ENCODE results near the gene RNF13. TPM values are rescaled to one million over a fixed set of nuclear protein-coding genes. Genes with fewer than 3 reads are reported as not detected.

The RNF13 gene
- total and polyA plus RNA-seq, 2 donors (not counting 1 experiment from before 2014, with no cell fraction given) = 57.4 to 81.7 TPM

DNA sequence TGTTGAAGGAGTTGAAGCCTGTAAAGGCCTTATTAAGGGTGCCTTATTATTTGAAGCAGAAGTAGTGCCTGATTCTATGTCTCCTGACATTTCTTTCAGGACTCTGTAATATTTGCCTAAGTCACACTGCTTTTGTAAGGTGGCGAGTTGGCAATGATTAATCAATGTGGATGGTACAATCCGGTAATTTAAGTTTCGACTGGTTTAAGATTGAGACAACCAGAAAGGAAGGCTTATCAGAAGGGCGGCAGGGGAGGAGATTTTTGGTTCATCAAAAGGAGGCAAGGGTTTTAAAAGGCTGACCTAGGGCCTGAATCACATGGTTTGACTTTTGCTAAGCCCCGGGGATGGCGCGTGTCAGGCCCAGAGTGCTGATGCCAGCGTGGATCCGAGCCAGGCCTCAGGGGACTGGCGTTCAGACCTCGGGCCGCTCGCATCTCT lies 830 bp upstream of the RNF13 start:
- Histone ChIP-seq H3K9ac (ENCODE audit: insufficient read depth, low read length) (peak overlapping the region; percentile 92), H4K20me1 (ENCODE audit: control insufficient read depth, extremely low read depth, insufficient read depth, low read length) (no peaks in the 10 kb centered on the region), H3K4me3 (replicated peaks in 1 of 4; ENCODE audit: control extremely low read depth in 1 of 4, insufficient read depth in 1 of 4, low read depth in 3 of 4, low read length in 4 of 4) (peak overlapping the region; percentile 80 to 90 (median 87)), H3K4me1 (ENCODE audit: control insufficient read depth, extremely low read depth, insufficient read depth, low read length) (peaks cover 4% of the 10 kb centered on the region), H3K4me2 (ENCODE audit: extremely low read depth, insufficient read depth, low read length) (peak overlapping the region; percentile 94), H3K9me3 (ENCODE audit: control insufficient read depth, insufficient read depth, low read depth, low read length) (no peaks in the 10 kb centered on the region), H3K79me2 (ENCODE audit: control insufficient read depth, insufficient read depth, low read length) (peaks cover 32% of the 10 kb centered on the region), H3K27me3 (ENCODE audit: control insufficient read depth, insufficient read depth, low read length) (no peaks in the 10 kb centered on the region), H3K27ac (ENCODE audit: insufficient read depth, low read length) (peak overlapping the region; percentile 94), H2AFZ (ENCODE audit: low read length) (peak overlapping the region; percentile 80), H3K36me3 (ENCODE audit: control insufficient read depth, insufficient read depth, low read length) (no peaks in the 10 kb centered on the region)
- TF ChIP-seq, protein P1, sequence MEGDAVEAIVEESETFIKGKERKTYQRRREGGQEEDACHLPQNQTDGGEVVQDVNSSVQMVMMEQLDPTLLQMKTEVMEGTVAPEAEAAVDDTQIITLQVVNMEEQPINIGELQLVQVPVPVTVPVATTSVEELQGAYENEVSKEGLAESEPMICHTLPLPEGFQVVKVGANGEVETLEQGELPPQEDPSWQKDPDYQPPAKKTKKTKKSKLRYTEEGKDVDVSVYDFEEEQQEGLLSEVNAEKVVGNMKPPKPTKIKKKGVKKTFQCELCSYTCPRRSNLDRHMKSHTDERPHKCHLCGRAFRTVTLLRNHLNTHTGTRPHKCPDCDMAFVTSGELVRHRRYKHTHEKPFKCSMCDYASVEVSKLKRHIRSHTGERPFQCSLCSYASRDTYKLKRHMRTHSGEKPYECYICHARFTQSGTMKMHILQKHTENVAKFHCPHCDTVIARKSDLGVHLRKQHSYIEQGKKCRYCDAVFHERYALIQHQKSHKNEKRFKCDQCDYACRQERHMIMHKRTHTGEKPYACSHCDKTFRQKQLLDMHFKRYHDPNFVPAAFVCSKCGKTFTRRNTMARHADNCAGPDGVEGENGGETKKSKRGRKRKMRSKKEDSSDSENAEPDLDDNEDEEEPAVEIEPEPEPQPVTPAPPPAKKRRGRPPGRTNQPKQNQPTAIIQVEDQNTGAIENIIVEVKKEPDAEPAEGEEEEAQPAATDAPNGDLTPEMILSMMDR (conservative IDR thresholded peaks at IDR 0.05 in 1 of 2, IDR thresholded peaks at IDR 0.05 in 1 of 2; ENCODE audit: low read depth in 1 of 2, low read length in 2 of 2) = no peak
- no peak for TF ChIP-seq EZH2 (IDR thresholded peaks at IDR 0.05; ENCODE audit: low read length, missing control alignments)
- DNase-seq (ENCODE audit: low read depth in 2 of 2) = no peak

GRCh38 chr3:149813367-149814281 lies 609 bp downstream of the RNF13 start:
- Histone ChIP-seq H3K9ac (ENCODE audit: insufficient read depth, low read length) (peak overlapping the region; percentile 92), H3K9me3 (ENCODE audit: control insufficient read depth, insufficient read depth, low read depth, low read length) (no peaks in the 10 kb centered on the region), H3K4me3 (replicated peaks in 1 of 4; ENCODE audit: control extremely low read depth in 1 of 4, insufficient read depth in 1 of 4, low read depth in 3 of 4, low read length in 4 of 4) (peak overlapping the region; percentile 80 to 90 (median 87)), H4K20me1 (ENCODE audit: control insufficient read depth, extremely low read depth, insufficient read depth, low read length) (no peaks in the 10 kb centered on the region), H3K27me3 (ENCODE audit: control insufficient read depth, insufficient read depth, low read length) (no peaks in the 10 kb centered on the region), H3K27ac (ENCODE audit: insufficient read depth, low read length) (peak overlapping the region; percentile 94), H2AFZ (ENCODE audit: low read length) (peak overlapping the region; percentile 86), H3K4me2 (ENCODE audit: extremely low read depth, insufficient read depth, low read length) (peak overlapping the region; percentile 94), H3K36me3 (ENCODE audit: control insufficient read depth, insufficient read depth, low read length) (no peaks in the 10 kb centered on the region), H3K4me1 (ENCODE audit: control insufficient read depth, extremely low read depth, insufficient read depth, low read length) (peaks cover 4% of the 10 kb centered on the region), H3K79me2 (ENCODE audit: control insufficient read depth, insufficient read depth, low read length) (peaks cover 45% of the 10 kb centered on the region)
- TF ChIP-seq, protein P1 (conservative IDR thresholded peaks at IDR 0.05 in 1 of 2, IDR thresholded peaks at IDR 0.05 in 1 of 2; ENCODE audit: low read depth in 1 of 2, low read length in 2 of 2) = no peak
- no peak for TF ChIP-seq EZH2 (IDR thresholded peaks at IDR 0.05; ENCODE audit: low read length, missing control alignments)
- DNase-seq (ENCODE audit: low read depth in 2 of 2) = peak; percentile 40 to 42

DNA sequence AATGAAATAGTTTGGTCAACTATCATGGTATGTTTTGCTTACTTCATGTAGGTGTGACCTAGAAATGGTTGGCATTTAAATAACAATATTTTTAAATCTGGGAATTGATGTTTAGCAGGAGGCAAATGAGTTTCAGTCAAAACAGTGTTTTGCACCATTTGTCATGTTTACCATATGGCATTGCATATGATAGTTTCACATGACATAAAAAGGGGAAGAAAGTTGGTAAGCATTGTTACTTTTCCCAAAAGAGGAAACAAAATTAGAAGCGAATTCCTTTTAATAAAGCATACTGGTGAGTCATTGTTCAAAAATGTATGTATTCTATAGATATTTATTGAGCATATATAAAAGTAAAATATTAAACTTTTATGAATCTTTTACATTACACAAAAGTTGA lies 2.3 kb downstream of the RNF13 start:
- Histone ChIP-seq H3K36me3 (ENCODE audit: control insufficient read depth, insufficient read depth, low read length) (no peaks in the 10 kb centered on the region), H3K27ac (ENCODE audit: insufficient read depth, low read length) (no peak overlapping the region), H4K20me1 (ENCODE audit: control insufficient read depth, extremely low read depth, insufficient read depth, low read length) (no peaks in the 10 kb centered on the region), H3K27me3 (ENCODE audit: control insufficient read depth, insufficient read depth, low read length) (no peaks in the 10 kb centered on the region), H2AFZ (ENCODE audit: low read length) (no peak overlapping the region), H3K79me2 (ENCODE audit: control insufficient read depth, insufficient read depth, low read length) (peaks cover 53% of the 10 kb centered on the region), H3K4me1 (ENCODE audit: control insufficient read depth, extremely low read depth, insufficient read depth, low read length) (peaks cover 4% of the 10 kb centered on the region), H3K9ac (ENCODE audit: insufficient read depth, low read length) (no peak overlapping the region), H3K4me3 (replicated peaks in 1 of 4; ENCODE audit: control extremely low read depth in 1 of 4, insufficient read depth in 1 of 4, low read depth in 3 of 4, low read length in 4 of 4) (peak overlapping the region in 2 of 4 experiments; percentile 80 to 88), H3K4me2 (ENCODE audit: extremely low read depth, insufficient read depth, low read length) (peak overlapping the region; percentile 94), H3K9me3 (ENCODE audit: control insufficient read depth, insufficient read depth, low read depth, low read length) (no peaks in the 10 kb centered on the region)
- DNase-seq (ENCODE audit: low read depth in 2 of 2) = no peak
- TF ChIP-seq EZH2 (IDR thresholded peaks at IDR 0.05; ENCODE audit: low read length, missing control alignments) = no peak
- TF ChIP-seq, protein P1 (conservative IDR thresholded peaks at IDR 0.05 in 1 of 2, IDR thresholded peaks at IDR 0.05 in 1 of 2; ENCODE audit: low read depth in 1 of 2, low read length in 2 of 2) = no peak

Measured in fibroblast of lung (primary cell).